NK-92 treated with Interleukin-12 subunit alpha and Interleukin-12 subunit beta, amount 100 ng/mL, for 24 hours (cell line): ENCODE data around the gene LASP1NB.

Experiments
- DNase-seq: peaks from one replicate; lab custom pipeline; 2025; lab: John Stamatoyannopoulos, UW

Gene LASP1NB

GRCh38 chr17:38925263-38925995, at the start of gene LASP1NB:
Gene LASP1NB, plus strand, starts transcription at chr17:38925614.
- DNase-seq, result no peak

- no peak for DNase-seq
These were observed 48.1 kb upstream of the LASP1NB start for GRCh38 chr17:38877130-38877851.

- DNase-seq, result no peak
These were observed 45.3 kb upstream of the LASP1NB start for GRCh38 chr17:38879878-38880665.

- no peak for DNase-seq
These were observed 43.7 kb upstream of the LASP1NB start for GRCh38 chr17:38881600-38882191.

GRCh38 chr17:38882870-38883269, 42.5 kb upstream of the LASP1NB start:
- DNase-seq, result no peak

- no peak for DNase-seq
These were observed 41.6 kb upstream of the LASP1NB start for GRCh38 chr17:38883592-38884526.

GRCh38 chr17:38885044-38885727, 40.2 kb upstream of the LASP1NB start:
- DNase-seq, result no peak

GRCh38 chr17:38885728-38886642, 39.4 kb upstream of the LASP1NB start:
- no peak for DNase-seq

- no peak for DNase-seq
These were observed 38.8 kb upstream of the LASP1NB start for GRCh38 chr17:38886643-38887010.

GRCh38 chr17:38888842-38889241, 36.6 kb upstream of the LASP1NB start:
- DNase-seq, result no peak

- no peak for DNase-seq
These were observed 35.5 kb upstream of the LASP1NB start for GRCh38 chr17:38889745-38890409.

GRCh38 chr17:38890410-38890746, 35.0 kb upstream of the LASP1NB start:
- DNase-seq, result no peak

- DNase-seq, result no peak
These were observed 34.0 kb upstream of the LASP1NB start for GRCh38 chr17:38891441-38891840.

GRCh38 chr17:38892083-38892482, 33.3 kb upstream of the LASP1NB start:
- no peak for DNase-seq

- no peak for DNase-seq
These were observed 32.8 kb upstream of the LASP1NB start for GRCh38 chr17:38892620-38893019.

GRCh38 chr17:38893113-38893512, 32.3 kb upstream of the LASP1NB start:
- no peak for DNase-seq

GRCh38 chr17:38893607-38894006, 31.8 kb upstream of the LASP1NB start:
- peak; percentile 76 for DNase-seq

GRCh38 chr17:38894276-38894675, 31.1 kb upstream of the LASP1NB start:
- DNase-seq, result no peak

- no peak for DNase-seq
These were observed 29.0 kb upstream of the LASP1NB start for GRCh38 chr17:38896346-38896954.
